Ishikawa (cell line): ENCODE measurements around the gene KLHL3.

ENCODE experiments used
- CEBPB ChIP-seq: IDR thresholded peaks from 2 replicates; pipeline ENCODE4 v1.6.1; 2012
- CREB1 ChIP-seq: IDR thresholded peaks from 2 replicates; pipeline ENCODE4 v1.6.1; 2012; ENCODE audit warnings: low read depth
- EGR1 ChIP-seq: IDR thresholded peaks from 2 replicates; pipeline ENCODE4 v1.6.1; 2012
- EP300 ChIP-seq: IDR thresholded peaks from 2 replicates; pipeline ENCODE4 v1.6.1; 2012; ENCODE audit warnings: borderline replicate concordance
- FOXM1 ChIP-seq: IDR thresholded peaks from 2 replicates; pipeline ENCODE4 v1.6.1; 2012; ENCODE audit warnings: low read depth, borderline replicate concordance
- MAX ChIP-seq: IDR thresholded peaks from 2 replicates; pipeline ENCODE4 v1.6.1; 2012
- NFIC ChIP-seq: IDR thresholded peaks from 2 replicates; pipeline ENCODE4 v1.6.1; 2012
- RAD21 ChIP-seq: IDR thresholded peaks from 2 replicates; pipeline ENCODE4 v1.6.1; 2012; ENCODE audit warnings: low read depth
- REST ChIP-seq: IDR thresholded peaks from 2 replicates; pipeline ENCODE4 v1.6.1; 2012; ENCODE audit warnings: low read depth, mild to moderate bottlenecking
- TAF1 ChIP-seq: IDR thresholded peaks from 2 replicates; pipeline ENCODE4 v1.6.1; 2012; ENCODE audit warnings: low read depth, mild to moderate bottlenecking
- TCF12 ChIP-seq: IDR thresholded peaks from 2 replicates; pipeline ENCODE4 v1.6.1; 2012; ENCODE audit warnings: low read depth
- TEAD4 ChIP-seq: IDR thresholded peaks from 2 replicates; pipeline ENCODE4 v1.6.1; 2012
- USF1 ChIP-seq: IDR thresholded peaks from 2 replicates; pipeline ENCODE4 v1.6.1; 2012
- YY1 ChIP-seq: IDR thresholded peaks from 2 replicates; pipeline ENCODE4 v1.6.1; 2012; ENCODE audit warnings: low read depth
- ZBTB7A ChIP-seq: IDR thresholded peaks from 2 replicates; pipeline ENCODE4 v1.6.1; 2012; ENCODE audit warnings: low read depth

Gene KLHL3

GRCh38 chr5:137738947-137739346 is 3.1 kb upstream of the KLHL3 start:
- TF ChIP-seq USF1 (no peak), ZBTB7A (no peak), EGR1 (no peak), EP300 (no peak), YY1 (no peak), NFIC (no peak), TEAD4 (no peak), CEBPB (no peak), TCF12 (no peak), REST (no peak), MAX (no peak), CREB1 (no peak), FOXM1 (no peak), TAF1 (no peak), RAD21 (no peak)

- TF ChIP-seq ZBTB7A (no peak), CEBPB (no peak), TAF1 (no peak), TEAD4 (no peak), EGR1 (no peak), USF1 (no peak), TCF12 (no peak), REST (no peak), RAD21 (no peak), NFIC (no peak), MAX (no peak), EP300 (no peak)
Observed at GRCh38 chr5:137737349-137738131, 1.7 kb upstream of the KLHL3 start.

- TF ChIP-seq CREB1 (no peak), YY1 (no peak), FOXM1 (no peak), TCF12 (no peak), MAX (no peak)
Observed at GRCh38 chr5:137736496-137736895, 607 bp upstream of the KLHL3 start.

GRCh38 chr5:137734962-137735554 is 831 bp downstream of the KLHL3 start:
- no peak for TF ChIP-seq TAF1

- TF ChIP-seq CEBPB (no peak), FOXM1 (no peak), EP300 (no peak), YY1 (no peak), TEAD4 (no peak), TAF1 (no peak), EGR1 (no peak), USF1 (no peak)
Observed at GRCh38 chr5:137734331-137734730, 1.6 kb downstream of the KLHL3 start.

- TF ChIP-seq FOXM1 = no peak
- TF ChIP-seq TEAD4 = no peak
- no peak for TF ChIP-seq EGR1
- TF ChIP-seq CEBPB = no peak
- TF ChIP-seq RAD21 = no peak
- TF ChIP-seq CREB1 = no peak
- no peak for TF ChIP-seq ZBTB7A
- no peak for TF ChIP-seq EP300
- no peak for TF ChIP-seq REST
- no peak for TF ChIP-seq TCF12
- no peak for TF ChIP-seq TAF1
- no peak for TF ChIP-seq YY1
- no peak for TF ChIP-seq MAX
- no peak for TF ChIP-seq USF1
- TF ChIP-seq NFIC = no peak
Observed at GRCh38 chr5:137733922-137734321, 2.0 kb downstream of the KLHL3 start.
